ENCODE results near the gene INO80E. TPM values are rescaled to one million over a fixed set of nuclear protein-coding genes. Genes with fewer than 3 reads are reported as not detected.

Gene INO80E
- polyA plus RNA-seq, 1 experiment: 35.6 TPM

GRCh38 chr16:30003670-30004423 is 7.8 kb downstream of the INO80E start:
- CTCF ChIA-PET: interaction anchor here (1.0 to 2.1 kb wide), 4 partner anchors 7 to 196 kb away, joined by 3 to 10 read pairs (median 6); partner anchors contain the start of genes INO80E and KCTD13
- TF ChIP-seq CTCF (IDR thresholded peaks at IDR 0.05; ENCODE audit: insufficient read depth, low read depth, low read length): no peak
- peaks cover 12% of the 10 kb centered on the region for H3K36me3 ChIP-seq (ENCODE audit: control insufficient read depth, insufficient read depth, low read length)

GRCh38 chr16:30004424-30004776 is 8.4 kb downstream of the INO80E start:
- no peak overlapping the region for H3K4me3 ChIP-seq (ENCODE audit: low read depth, low read length)
- ChIA-PET CTCF (interaction anchor here (0.6 to 2.1 kb wide), 7 partner anchors 8 to 197 kb away, joined by 3 to 10 read pairs (median 4); partner anchors contain the start of genes INO80E and KCTD13), POLR2A (no interaction called here)
- TF ChIP-seq CTCF (IDR thresholded peaks at IDR 0.05; ENCODE audit: insufficient read depth, low read depth, low read length): no peak
- no peak for DNase-seq (ENCODE audit: low read depth)
- H3K36me3 ChIP-seq (ENCODE audit: control insufficient read depth, insufficient read depth, low read length): peaks cover 12% of the 10 kb centered on the region
- 0 out of 2 replicates have a peak, but pooled peaks cover 1% of the 10 kb centered on the region for H3K27me3 ChIP-seq (ENCODE audit: control insufficient read depth, insufficient read depth, low read length)

More at GRCh38 chr16:30003670-30004423, 7.8 kb downstream of the INO80E start:
- POLR2A ChIA-PET: no interaction called here
- no peak overlapping the region for H3K4me3 ChIP-seq (ENCODE audit: low read depth, low read length)
- no peaks in the 10 kb centered on the region for H3K27me3 ChIP-seq (ENCODE audit: control insufficient read depth, insufficient read depth, low read length)
- DNase-seq (ENCODE audit: low read depth): no peak

GRCh38 chr16:30004811-30005242 is 8.8 kb downstream of the INO80E start:
- no peak for TF ChIP-seq CTCF (IDR thresholded peaks at IDR 0.05; ENCODE audit: insufficient read depth, low read depth, low read length)
- Histone ChIP-seq H3K36me3 (ENCODE audit: control insufficient read depth, insufficient read depth, low read length) (peaks cover 12% of the 10 kb centered on the region), H3K27me3 (ENCODE audit: control insufficient read depth, insufficient read depth, low read length) (0 out of 2 replicates have a peak, but pooled peaks cover 3% of the 10 kb centered on the region), H3K4me3 (ENCODE audit: low read depth, low read length) (no peak overlapping the region)
- DNase-seq (ENCODE audit: low read depth): no peak
- ChIA-PET CTCF (interaction anchor here (0.5 to 2.1 kb wide), 12 partner anchors 8 to 409 kb away, joined by 3 to 10 read pairs (median 4); partner anchors contain the start of genes INO80E and KCTD13), POLR2A (no interaction called here)

- ChIA-PET POLR2A (no interaction called here), CTCF (interaction anchor here (0.5 to 2.2 kb wide), 16 partner anchors 9 to 409 kb away, joined by 3 to 10 read pairs (median 4); partner anchors contain the start of genes ASPHD1 and INO80E)
- Histone ChIP-seq H3K36me3 (ENCODE audit: control insufficient read depth, insufficient read depth, low read length) (peaks cover 12% of the 10 kb centered on the region), H3K27me3 (ENCODE audit: control insufficient read depth, insufficient read depth, low read length) (peaks cover 7% of the 10 kb centered on the region), H3K4me3 (ENCODE audit: low read depth, low read length) (no peak overlapping the region)
- DNase-seq (ENCODE audit: low read depth): no peak
- TF ChIP-seq CTCF (IDR thresholded peaks at IDR 0.05; ENCODE audit: insufficient read depth, low read depth, low read length): peak; percentile 92
Measured at GRCh38 chr16:30005341-30006094, 9.5 kb downstream of the INO80E start.

- peaks cover 9% of the 10 kb centered on the region for H3K27me3 ChIP-seq (ENCODE audit: control insufficient read depth, insufficient read depth, low read length)
- ChIA-PET CTCF (interaction anchor here (0.6 to 2.2 kb wide), 13 partner anchors 9 to 307 kb away, joined by 3 to 10 read pairs (median 4); partner anchors contain the start of genes ASPHD1 and INO80E), POLR2A (no interaction called here)
- peaks cover 9% of the 10 kb centered on the region for H3K36me3 ChIP-seq (ENCODE audit: control insufficient read depth, insufficient read depth, low read length)
- TF ChIP-seq CTCF (IDR thresholded peaks at IDR 0.05; ENCODE audit: insufficient read depth, low read depth, low read length): no peak
- no peak overlapping the region for H3K4me3 ChIP-seq (ENCODE audit: low read depth, low read length)
- DNase-seq (ENCODE audit: low read depth): no peak
Measured at GRCh38 chr16:30006095-30006473, 10.0 kb downstream of the INO80E start.
